HEK293 (cell line): ENCODE data around the gene HS6ST3.

ENCODE experiments used
- CTCF ChIP-seq: fragments of 450-650 bp; formaldehyde crosslinking; IDR thresholded peaks from 2 replicates; pipeline ENCODE4 v1.5.1; 2016; ENCODE audit warnings: missing biosample characterization, missing genetic modification characterization
- REST ChIP-seq: fragments of 450-650 bp; formaldehyde crosslinking; IDR thresholded peaks from 2 replicates; pipeline ENCODE4 v1.5.1; 2016; ENCODE audit warnings: missing biosample characterization, missing genetic modification characterization
- ZNF510 ChIP-seq: fragments of 450-650 bp; formaldehyde crosslinking; IDR thresholded peaks from 2 replicates; pipeline ENCODE4 v1.5.1; 2018; ENCODE audit warnings: mild to moderate bottlenecking, missing genetic modification characterization, missing biosample characterization; ENCODE audit not compliant: insufficient replicate concordance
- ZSCAN16 ChIP-seq: fragments of 450-650 bp; formaldehyde crosslinking; IDR thresholded peaks from 2 replicates; pipeline ENCODE4 v1.5.1; 2016; ENCODE audit warnings: missing biosample characterization, missing genetic modification characterization

GRCh38 chr13:96104516-96104915 is 14.6 kb downstream of the HS6ST3 start:
- TF ChIP-seq CTCF (tag by site-specific recombination) (no peak), REST (tag by site-specific recombination) (no peak), ZSCAN16 (tag by site-specific recombination) (no peak), ZNF510 (tag by site-specific recombination) (no peak)
